H1 (cell line): ENCODE results near the gene GABRR3. TPM values are rescaled to one million over a fixed set of nuclear protein-coding genes. Genes with fewer than 3 reads are reported as not detected.

ENCODE experiments used
- CTCF ChIA-PET: fragments of 300-600 bp; sonication (Branson Sonifier 250); formaldehyde crosslinking; loops from one replicate; lab custom pipeline; 2021; ENCODE audit not compliant: partially characterized antibody; lab: Charles Lee
- POLR2A ChIA-PET: fragments of 300-600 bp; sonication (Branson Sonifier 250); formaldehyde crosslinking; loops from one replicate; lab custom pipeline; 2021; ENCODE audit warnings: inconsistent platforms; ENCODE audit not compliant: partially characterized antibody; lab: Charles Lee
- DNase-seq, 2 experiments: peaks; one replicate each; pipeline versions ENCODE4 v3.0.0 to v3.0.0-alpha.2; 2010 to 2022; ENCODE audit warnings: low spot score in 2 of 2, low read depth in 1 of 2, mixed read lengths in 1 of 2
- FAIRE-seq: peaks from 2 replicates; lab custom pipeline; 2011; peaks lifted over from hg19 to GRCh38; lab: Jason Lieb, UNC
- H2AFZ ChIP-seq: 2 replicates; pipeline ENCODE4 v1.8.1; 2012; ENCODE audit warnings: low read length, inconsistent platforms
- H2AK5ac ChIP-seq: 2 replicates; pipeline ENCODE4 v1.6.1; 2013; ENCODE audit warnings: low read depth, low read length
- H2BK120ac ChIP-seq: replicated peaks from 2 replicates; pipeline ENCODE3; 2013; ENCODE audit warnings: low read depth, low read length, inconsistent platforms
- H2BK12ac ChIP-seq: 2 replicates; pipeline ENCODE4 v1.6.1; 2013; ENCODE audit warnings: low read depth, low read length
- H2BK15ac ChIP-seq: 2 replicates; pipeline ENCODE4 v1.6.1; 2013; ENCODE audit warnings: low read length
- H2BK20ac ChIP-seq: 2 replicates; pipeline ENCODE4 v1.6.1; 2013; ENCODE audit warnings: low read length
- H2BK5ac ChIP-seq: 2 replicates; pipeline ENCODE4 v1.6.1; 2013; ENCODE audit warnings: low read depth, low read length
- H3K14ac ChIP-seq: 2 replicates; pipeline ENCODE4 v1.6.1; 2013; ENCODE audit warnings: inconsistent platforms; ENCODE audit not compliant: insufficient read length
- H3K18ac ChIP-seq: 2 replicates; pipeline ENCODE4 v1.6.1; 2013; ENCODE audit warnings: low read length; ENCODE audit errors: extremely low read depth
- H3K23ac ChIP-seq: 2 replicates; pipeline ENCODE4 v1.6.1; 2013; ENCODE audit warnings: inconsistent platforms; ENCODE audit not compliant: insufficient read length
- H3K23me2 ChIP-seq: 2 replicates; pipeline ENCODE4 v1.6.1; 2013; ENCODE audit warnings: low read depth, low read length
- H3K27ac ChIP-seq: 2 replicates; pipeline ENCODE4 v1.6.1; 2011; ENCODE audit warnings: low read depth, low read length, inconsistent platforms
- H3K27me3 ChIP-seq, 4 experiments: replicated peaks in 1 of 4; 1 replicate in 1 of 4; 2 replicates in 3 of 4; pipeline versions ENCODE4 v1.6.1 to v1.8.1; 2011 to 2013; ENCODE audit warnings: low read length in 3 of 4, mild to moderate bottlenecking in 3 of 4, inconsistent platforms in 2 of 4, mixed read lengths in 2 of 4, moderate library complexity in 1 of 4; ENCODE audit not compliant: control insufficient read depth in 3 of 4, insufficient read depth in 3 of 4; ENCODE audit errors: extremely low read depth in 1 of 4
- H3K36me3 ChIP-seq, 4 experiments: 2 replicates each; pipeline versions ENCODE4 v1.6.1 to v1.8.1; 2011 to 2013; ENCODE audit warnings: mild to moderate bottlenecking in 4 of 4, low read length in 3 of 4, moderate library complexity in 2 of 4, control low read depth in 1 of 4, inconsistent platforms in 1 of 4; ENCODE audit not compliant: insufficient read depth in 4 of 4, control insufficient read depth in 2 of 4
- H3K4ac ChIP-seq: replicated peaks from 2 replicates; pipeline ENCODE3; 2013; ENCODE audit warnings: low read length, low read depth, mixed read lengths, inconsistent platforms; ENCODE audit not compliant: insufficient read length
- H3K4me1 ChIP-seq, 4 experiments: replicated peaks in 1 of 4; 1 replicate in 1 of 4; 2 replicates in 3 of 4; pipeline versions ENCODE4 v1.6.1 to v1.8.1; 2011 to 2013; ENCODE audit warnings: low read length in 3 of 4, inconsistent platforms in 2 of 4, mixed read lengths in 1 of 4; ENCODE audit not compliant: insufficient read depth in 4 of 4, control insufficient read depth in 3 of 4
- H3K4me2 ChIP-seq, 2 experiments: 2 replicates each; pipeline versions ENCODE4 v1.6.1 to v1.8.1; 2011 to 2013; ENCODE audit warnings: low read depth in 2 of 2, low read length in 2 of 2, control low read depth in 1 of 2, inconsistent platforms in 1 of 2, mild to moderate bottlenecking in 1 of 2; ENCODE audit not compliant: insufficient read depth in 1 of 2
- H3K4me3 ChIP-seq, 4 experiments: fragments of 200-600, 300-600 bp in 1 of 4; sonication (generic), shearing (Covaris generic), sonication (Bioruptor Twin) in 1 of 4; 2 replicates each; pipeline versions ENCODE4 v1.5.1 to v1.8.1; 2011 to 2016; ENCODE audit warnings: low read length in 4 of 4, low read depth in 3 of 4, control low read depth in 2 of 4, inconsistent platforms in 2 of 4, mild to moderate bottlenecking in 2 of 4, mixed read lengths in 1 of 4, moderate library complexity in 1 of 4; ENCODE audit not compliant: insufficient read depth in 2 of 4; ENCODE audit errors: extremely low read depth in 1 of 4
- H3K56ac ChIP-seq: replicated peaks from 2 replicates; pipeline ENCODE3; 2013; ENCODE audit warnings: low read depth, mild to moderate bottlenecking, mixed read lengths, low read length, inconsistent platforms; ENCODE audit not compliant: insufficient read length
- H3K79me1 ChIP-seq: 2 replicates; pipeline ENCODE4 v1.6.1; 2013; ENCODE audit warnings: low read depth, low read length, control low read depth
- H3K79me2 ChIP-seq, 2 experiments: 2 replicates each; pipeline versions ENCODE4 v1.6.1 to v1.8.1; 2012 to 2013; ENCODE audit warnings: low read length in 2 of 2, mild to moderate bottlenecking in 2 of 2, inconsistent platforms in 1 of 2; ENCODE audit not compliant: insufficient read depth in 2 of 2, control insufficient read depth in 1 of 2
- H3K9ac ChIP-seq, 4 experiments: replicated peaks in 1 of 4; 1 replicate in 1 of 4; 2 replicates in 3 of 4; pipeline versions ENCODE4 v1.6.1 to v1.8.1; 2011 to 2013; ENCODE audit warnings: low read depth in 3 of 4, low read length in 3 of 4, control low read depth in 2 of 4, mild to moderate bottlenecking in 2 of 4, moderate library complexity in 2 of 4, inconsistent platforms in 1 of 4; ENCODE audit errors: extremely low read depth in 1 of 4
- H3K9me3 ChIP-seq, 2 experiments: 2 replicates each; pipeline versions ENCODE4 v1.6.1 to v1.8.1; 2012 to 2013; ENCODE audit warnings: mild to moderate bottlenecking in 2 of 2, moderate library complexity in 2 of 2, control low read depth in 1 of 2, inconsistent platforms in 1 of 2, low read depth in 1 of 2, low read length in 1 of 2, mixed read lengths in 1 of 2; ENCODE audit not compliant: insufficient read depth in 2 of 2
- H4K20me1 ChIP-seq, 2 experiments: replicated peaks in 1 of 2; 2 replicates each; pipeline versions ENCODE3 to v1.8.1; 2011 to 2013; ENCODE audit warnings: inconsistent platforms in 2 of 2, low read length in 2 of 2, mild to moderate bottlenecking in 1 of 2; ENCODE audit not compliant: insufficient read depth in 2 of 2, control insufficient read depth in 1 of 2
- H4K5ac ChIP-seq: 2 replicates; pipeline ENCODE4 v1.6.1; 2013; ENCODE audit warnings: low read length, low read depth, mixed read lengths, inconsistent platforms; ENCODE audit not compliant: insufficient read length
- H4K8ac ChIP-seq: 2 replicates; pipeline ENCODE4 v1.8.0; 2013; ENCODE audit warnings: mild to moderate bottlenecking, moderate library complexity, low read length, inconsistent platforms; ENCODE audit not compliant: insufficient read depth; ENCODE audit errors: extremely low read depth
- H4K91ac ChIP-seq: replicated peaks from 2 replicates; pipeline ENCODE3; 2013; ENCODE audit warnings: low read length, mixed read lengths, inconsistent platforms; ENCODE audit not compliant: insufficient read length
- CTBP2 ChIP-seq: IDR thresholded peaks from 2 replicates; pipeline ENCODE4 v1.7.0; 2011; ENCODE audit warnings: borderline replicate concordance, mild to moderate bottlenecking, moderate library complexity, mixed read lengths, low read length; ENCODE audit not compliant: insufficient read depth, insufficient read length
- EP300 ChIP-seq, 2 experiments: IDR thresholded peaks; 1 replicate in 1 of 2; 2 replicates in 1 of 2; pipeline ENCODE4 v1.6.1; 2011 to 2012; ENCODE audit warnings: low read depth in 2 of 2, low read length in 2 of 2, mild to moderate bottlenecking in 2 of 2, borderline replicate concordance in 1 of 2, inconsistent platforms in 1 of 2, moderate library complexity in 1 of 2
- EZH2 ChIP-seq: fragments of 200-600 bp; sonication (generic); IDR thresholded peaks from 2 replicates; pipeline ENCODE4 v1.7.1; 2012; ENCODE audit warnings: low read depth, mild to moderate bottlenecking, moderate library complexity, low read length, inconsistent platforms; ENCODE audit not compliant: severe bottlenecking
- POLR2A ChIP-seq, 2 experiments: IDR thresholded peaks; 1 replicate in 1 of 2; 2 replicates in 1 of 2; pipeline ENCODE4 v1.6.1; 2011; ENCODE audit warnings: low read depth in 2 of 2, low read length in 2 of 2, mild to moderate bottlenecking in 2 of 2; ENCODE audit errors: control extremely low read depth in 1 of 2
- POU5F1 ChIP-seq: IDR thresholded peaks from 2 replicates; pipeline ENCODE4 v1.6.1; 2011; ENCODE audit warnings: low read depth, mild to moderate bottlenecking, low read length, moderate library complexity
- SP1 ChIP-seq: IDR thresholded peaks from 2 replicates; pipeline ENCODE4 v1.6.1; 2011; ENCODE audit warnings: low read depth, low read length
- SUZ12 ChIP-seq: fragments of 200-600 bp; sonication (generic); IDR thresholded peaks from 2 replicates; pipeline ENCODE4 v1.6.1; 2012; ENCODE audit warnings: mild to moderate bottlenecking, inconsistent platforms, low read length, moderate library complexity, mixed read lengths
- TBP ChIP-seq: IDR thresholded peaks from 2 replicates; pipeline ENCODE4 v1.6.1; 2011; ENCODE audit warnings: low read depth, low read length, improper control_type of control experiment
- ZNF274 ChIP-seq: IDR thresholded peaks from 2 replicates; pipeline ENCODE4 v1.7.0; 2012; ENCODE audit warnings: low read length, borderline replicate concordance; ENCODE audit errors: extremely low read depth
- WGBS, 2 experiments: shearing (Covaris generic) in 1 of 2; methylation state at CpG; one replicate each; pipeline versions ENCODE4 v1.1.6 to v1.1.7; 2013 to 2015; ENCODE audit warnings: low lambda C conversion rate in 2 of 2, mixed read lengths in 2 of 2, inconsistent platforms in 1 of 2, low coverage in 1 of 2, missing lambda C conversion rate in 1 of 2; ENCODE audit not compliant: insufficient replicate concordance in 2 of 2, insufficient coverage in 1 of 2, insufficient read length in 1 of 2; ENCODE audit errors: extremely low coverage in 1 of 2, missing lambda C conversion rate in 1 of 2; 5-methylcytosine and 5-hydroxymethylcytosine counted together
- polyA plus RNA-seq, 7 experiments: library from polyadenylated mRNA; depleted of rRNA in 3 of 7; stranded (reverse) in 5 of 7; unstranded in 2 of 7; fragments of >200 nt in 5 of 7; fragments of 200-250 nt in 2 of 7; gene quantifications; 1 replicate in 5 of 7; 2 replicates in 1 of 7; 4 replicates in 1 of 7; pipeline versions ENCODE4 v1.2.1 to v1.2.3, GENCODE V29; 2011 to 2013; ENCODE audit warnings: missing spikeins in 2 of 7, mixed read lengths in 2 of 7
- total RNA-seq: library from RNA; stranded (reverse); fragmentation: NEBNext Ultra II Directional; extraction: Animal tissue kit (Norgen Biotek cat#: 25700); gene quantifications from 2 replicates; pipeline ENCODE4 v1.2.1, GENCODE V29; 2021
- TF ChIP-seq, protein P1 (sequence below): IDR thresholded peaks from 2 replicates; pipeline ENCODE4 v1.6.1; 2012; ENCODE audit warnings: low read length, inconsistent platforms
- TF ChIP-seq, protein P2 (sequence below): IDR thresholded peaks from 2 replicates; pipeline ENCODE4 v1.6.1; 2011; ENCODE audit warnings: low read length, improper control_type of control experiment

The GABRR3 gene
- total and polyA plus RNA-seq, 2 of the 8 experiments (the other 6 are each of a cell fraction or from before 2014, with no cell fraction given) = not detected

DNA sequence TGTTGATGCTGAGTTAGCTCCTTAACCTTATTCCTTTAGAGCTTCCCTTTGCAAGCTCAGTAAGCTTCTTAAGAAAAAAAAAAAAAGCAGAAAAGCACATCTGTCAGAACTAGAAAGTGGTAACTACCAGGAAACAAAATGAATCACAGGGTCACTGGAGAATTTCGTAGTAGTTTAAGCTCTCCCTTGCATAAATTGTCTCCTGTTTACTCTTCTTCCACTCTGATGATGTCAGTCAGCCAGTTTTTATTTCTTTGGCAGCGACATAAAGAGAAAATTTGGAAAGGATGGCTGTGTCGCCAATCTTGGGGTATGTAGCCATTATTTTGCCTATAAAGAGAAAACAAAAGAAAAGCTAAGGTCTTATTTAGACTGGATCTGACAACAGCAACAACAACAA lies 3.2 kb upstream of the GABRR3 start:
- Histone ChIP-seq H3K4me3 (no peak overlapping the region), H2BK20ac (no peak overlapping the region), H3K23me2 (peaks cover 2% of the 10 kb centered on the region; the same call in 1 of the 2 replicates), H2AK5ac (no peak overlapping the region), H3K18ac (no peak overlapping the region), H3K79me2 (no peaks in the 10 kb centered on the region), H3K23ac (no peak overlapping the region), H2BK15ac (no peak overlapping the region), H2BK5ac (no peak overlapping the region), H3K9me3 (no peaks in the 10 kb centered on the region), H4K5ac (no peak overlapping the region), H2AFZ (no peak overlapping the region), H2BK120ac (no peak overlapping the region), H3K27ac (no peak overlapping the region), H4K20me1 (no peaks in the 10 kb centered on the region), H3K4ac (no peak overlapping the region), H3K4me2 (no peak overlapping the region), H3K27me3 (no peaks in the 10 kb centered on the region), H2BK12ac (no peak overlapping the region), H4K91ac (no peak overlapping the region), H3K9ac (no peak overlapping the region), H3K4me1 (no peaks in the 10 kb centered on the region), H3K36me3 (no peaks in the 10 kb centered on the region), H3K14ac (no peak overlapping the region), H3K56ac (no peak overlapping the region), H3K79me1 (no peaks in the 10 kb centered on the region), H4K8ac (no peak overlapping the region)
- WGBS, 2 experiments = 72% methylated on average over 3 of the region's 3 CpGs; no CpG with 5 or more reads in 1 of the 2 experiments
- POLR2A ChIA-PET = interaction anchor here (0.8 to 1.4 kb wide), 3 partner anchors 287 to 291 kb away, joined by 3 to 4 read pairs (median 3); no protein-coding TSS in a partner anchor
- no peak for FAIRE-seq
- CTCF ChIA-PET = interaction anchor here (0.6 to 6.4 kb wide), 26 partner anchors 9 to 767 kb away, joined by 3 to 97 read pairs (median 4); no protein-coding TSS in a partner anchor
- DNase-seq = no peak
- TF ChIP-seq, protein P1, sequence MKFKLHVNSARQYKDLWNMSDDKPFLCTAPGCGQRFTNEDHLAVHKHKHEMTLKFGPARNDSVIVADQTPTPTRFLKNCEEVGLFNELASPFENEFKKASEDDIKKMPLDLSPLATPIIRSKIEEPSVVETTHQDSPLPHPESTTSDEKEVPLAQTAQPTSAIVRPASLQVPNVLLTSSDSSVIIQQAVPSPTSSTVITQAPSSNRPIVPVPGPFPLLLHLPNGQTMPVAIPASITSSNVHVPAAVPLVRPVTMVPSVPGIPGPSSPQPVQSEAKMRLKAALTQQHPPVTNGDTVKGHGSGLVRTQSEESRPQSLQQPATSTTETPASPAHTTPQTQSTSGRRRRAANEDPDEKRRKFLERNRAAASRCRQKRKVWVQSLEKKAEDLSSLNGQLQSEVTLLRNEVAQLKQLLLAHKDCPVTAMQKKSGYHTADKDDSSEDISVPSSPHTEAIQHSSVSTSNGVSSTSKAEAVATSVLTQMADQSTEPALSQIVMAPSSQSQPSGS = no peak
- TF ChIP-seq POU5F1 = no peak
- no peak for TF ChIP-seq SUZ12
- TF ChIP-seq EZH2 = no peak
- no peak for TF ChIP-seq CTBP2
- no peak for TF ChIP-seq EP300 (IDR thresholded peaks at IDR 0.05; ENCODE audit: borderline replicate concordance in 1 of 2, low read depth in 2 of 2, low read length in 2 of 2)
- TF ChIP-seq, protein P2, sequence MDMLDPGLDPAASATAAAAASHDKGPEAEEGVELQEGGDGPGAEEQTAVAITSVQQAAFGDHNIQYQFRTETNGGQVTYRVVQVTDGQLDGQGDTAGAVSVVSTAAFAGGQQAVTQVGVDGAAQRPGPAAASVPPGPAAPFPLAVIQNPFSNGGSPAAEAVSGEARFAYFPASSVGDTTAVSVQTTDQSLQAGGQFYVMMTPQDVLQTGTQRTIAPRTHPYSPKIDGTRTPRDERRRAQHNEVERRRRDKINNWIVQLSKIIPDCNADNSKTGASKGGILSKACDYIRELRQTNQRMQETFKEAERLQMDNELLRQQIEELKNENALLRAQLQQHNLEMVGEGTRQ = no peak
- TF ChIP-seq TBP = no peak
- TF ChIP-seq POLR2A (IDR thresholded peaks at IDR 0.05; ENCODE audit: control extremely low read depth in 1 of 2, low read depth in 2 of 2, low read length in 2 of 2) = no peak
- TF ChIP-seq SP1 = no peak
- no peak for TF ChIP-seq ZNF274
